Endothelial cell of umbilical vein (primary cell): ENCODE results near the gene CSMD2. TPM values are rescaled to one million over a fixed set of nuclear protein-coding genes. Genes with fewer than 3 reads are reported as not detected.

ENCODE experiments used
- BruUV-seq: library from RNA; stranded (reverse); fragments of 400-500 nt; replicated peaks from 2 replicates; lab custom pipeline; 2021; lab: Mats Ljungman, UMichigan
- CTCF ChIA-PET: fragments of 300-600, 350-600 bp; sonication (Branson Sonifier 250); formaldehyde crosslinking; loops from one replicate; lab custom pipeline; 2021; ENCODE audit warnings: antibody characterized with exemption, inconsistent platforms; lab: Charles Lee
- POLR2A ChIA-PET: fragments of 300-600, 350-600 bp; sonication (Branson Sonifier 250); formaldehyde crosslinking; loops from one replicate; lab custom pipeline; 2021; ENCODE audit warnings: antibody characterized with exemption, inconsistent platforms; lab: Charles Lee
- DNase-seq: peaks from one replicate; pipeline ENCODE4 v3.0.0-alpha.2; 2011; ENCODE audit warnings: low read depth, low spot score
- FAIRE-seq: peaks from 2 replicates; lab custom pipeline; 2011; peaks lifted over from hg19 to GRCh38; lab: Jason Lieb, UNC
- H2AFZ ChIP-seq: 2 replicates; pipeline ENCODE4 v1.6.0; 2012; ENCODE audit warnings: low read depth, low read length, control low read depth, inconsistent platforms
- H3K27ac ChIP-seq: 2 replicates; pipeline ENCODE4 v1.5.1; 2011; ENCODE audit warnings: low read depth, mild to moderate bottlenecking, control low read depth, low read length, moderate library complexity; ENCODE audit not compliant: insufficient read depth
- H3K27me3 ChIP-seq, 2 experiments: 2 replicates each; pipeline versions ENCODE4 v1.6.0 to v1.6.1; 2011; ENCODE audit warnings: low read length in 2 of 2, mixed read lengths in 1 of 2; ENCODE audit not compliant: control insufficient read depth in 2 of 2, insufficient read depth in 2 of 2
- H3K36me3 ChIP-seq, 2 experiments: 2 replicates in 1 of 2; 3 replicates in 1 of 2; pipeline ENCODE4 v1.5.1; 2011; ENCODE audit warnings: low read length in 2 of 2, mild to moderate bottlenecking in 1 of 2, moderate library complexity in 1 of 2; ENCODE audit not compliant: control insufficient read depth in 2 of 2, insufficient read depth in 2 of 2; ENCODE audit errors: extremely low read depth in 1 of 2
- H3K4me1 ChIP-seq: 3 replicates; pipeline ENCODE4 v1.5.1; 2011; ENCODE audit warnings: mild to moderate bottlenecking, low read length; ENCODE audit not compliant: control insufficient read depth, insufficient read depth; ENCODE audit errors: extremely low read depth
- H3K4me2 ChIP-seq: 2 replicates; pipeline ENCODE4 v1.6.1; 2011; ENCODE audit warnings: low read length, control low read depth, mixed read lengths; ENCODE audit not compliant: insufficient read depth
- H3K4me3 ChIP-seq, 3 experiments: fragments of 200-600 bp in 1 of 3; sonication (generic), shearing (Covaris generic) in 1 of 3; replicated peaks in 1 of 3; 2 replicates each; pipeline ENCODE4 v1.5.1; 2011 to 2016; ENCODE audit warnings: control low read depth in 3 of 3, low read length in 3 of 3, mild to moderate bottlenecking in 2 of 3, inconsistent platforms in 1 of 3, low read depth in 1 of 3, moderate library complexity in 1 of 3; ENCODE audit not compliant: insufficient read depth in 1 of 3
- H3K79me2 ChIP-seq: 2 replicates; pipeline ENCODE4 v1.6.0; 2012; ENCODE audit warnings: low read length, inconsistent platforms; ENCODE audit not compliant: control insufficient read depth, insufficient read depth
- H3K9ac ChIP-seq: replicated peaks from 2 replicates; pipeline ENCODE3; 2011; ENCODE audit warnings: low read length, control low read depth; ENCODE audit not compliant: insufficient read depth; ENCODE audit errors: extremely low read depth
- H3K9me1 ChIP-seq: replicated peaks from 3 replicates; pipeline ENCODE4 v1.6.0; 2011; ENCODE audit warnings: mild to moderate bottlenecking, low read length; ENCODE audit not compliant: control insufficient read depth, insufficient read depth; ENCODE audit errors: extremely low read depth
- H3K9me3 ChIP-seq: replicated peaks from 2 replicates; pipeline ENCODE4 v1.5.1; 2012; ENCODE audit warnings: low read length, inconsistent platforms; ENCODE audit not compliant: control insufficient read depth, insufficient read depth
- H4K20me1 ChIP-seq: replicated peaks from 2 replicates; pipeline ENCODE3; 2011; ENCODE audit warnings: mild to moderate bottlenecking, low read length; ENCODE audit not compliant: control insufficient read depth, insufficient read depth; ENCODE audit errors: extremely low read depth
- EZH2 ChIP-seq: IDR thresholded peaks from 2 replicates; pipeline ENCODE4 v1.6.1; 2012; ENCODE audit warnings: borderline replicate concordance, low read depth, mild to moderate bottlenecking, moderate library complexity, low read length, inconsistent platforms; ENCODE audit not compliant: severe bottlenecking
- FOS ChIP-seq: IDR thresholded peaks from 2 replicates; pipeline ENCODE4 v1.6.1; 2011; ENCODE audit warnings: mild to moderate bottlenecking, low read length, moderate library complexity, borderline replicate concordance; ENCODE audit not compliant: insufficient read depth
- GATA2 ChIP-seq: IDR thresholded peaks from 2 replicates; pipeline ENCODE4 v1.7.0; 2011; ENCODE audit warnings: low read depth, mild to moderate bottlenecking, moderate library complexity, mixed read lengths, low read length; ENCODE audit not compliant: insufficient read length, insufficient read depth
- JUN ChIP-seq: IDR thresholded peaks from 2 replicates; pipeline ENCODE4 v1.6.1; 2011; ENCODE audit warnings: borderline replicate concordance, low read depth; ENCODE audit not compliant: insufficient read length, insufficient read depth
- MYC ChIP-seq: IDR thresholded peaks from one replicate; pipeline ENCODE4 v1.6.1; 2011; ENCODE audit warnings: mild to moderate bottlenecking, low read depth, low read length
- POLR2A ChIP-seq: IDR thresholded peaks from 2 replicates; pipeline ENCODE4 v1.6.1; 2012; ENCODE audit warnings: low read depth, mild to moderate bottlenecking, control low read depth, low read length
- POLR2AphosphoS5 ChIP-seq: IDR thresholded peaks from 2 replicates; pipeline ENCODE4 v1.6.1; 2012; ENCODE audit warnings: low read depth, mild to moderate bottlenecking, control low read depth, low read length, moderate library complexity; ENCODE audit not compliant: insufficient read depth
- dilution Hi-C: fragments of 300-500 bp; cut with MboI; formaldehyde crosslinking; loops from one replicate; pipeline ENCODE4 v1.15.0; 2019; ENCODE audit warnings: low sequenced_read_pairs; ENCODE audit not compliant: extremely low pct_ligation_motif_present
- intact Hi-C: fragments of 100-400 bp; cut with micrococcal nuclease; formaldehyde crosslinking; loops from one replicate; pipeline ENCODE4 v1.10.0; 2022
- polyA plus RNA-seq, 4 experiments: library from polyadenylated mRNA; depleted of rRNA in 3 of 4; stranded (reverse) in 3 of 4; unstranded in 1 of 4; fragments of >200 nt; gene quantifications; 2 replicates each; pipeline versions ENCODE4 v1.2.1 to v1.2.3, GENCODE V29; 2011 to 2012; ENCODE audit warnings: missing spikeins in 1 of 4
- total RNA-seq: library from RNA; stranded (reverse); gene quantifications from 2 replicates; pipeline ENCODE4 v1.2.3, GENCODE V29; 2021
- TF ChIP-seq, protein P1 (sequence below): IDR thresholded peaks from 2 replicates; pipeline ENCODE4 v1.6.1; 2011; ENCODE audit not compliant: insufficient read depth, insufficient read length
- TF ChIP-seq, protein P2 (sequence below), 2 donors: IDR thresholded peaks; 1 replicate in 1 of 2; 2 replicates in 1 of 2; pipeline ENCODE4 v1.5.1; 2011; ENCODE audit warnings: low read length in 2 of 2, mild to moderate bottlenecking in 2 of 2, moderate library complexity in 2 of 2, control low read depth in 1 of 2, inconsistent platforms in 1 of 2, low read depth in 1 of 2; ENCODE audit not compliant: insufficient read depth in 1 of 2; ENCODE audit errors: extremely low read depth in 1 of 2

CSMD2 gene
- total and polyA plus RNA-seq, 2 donors (not counting 3 experiments of a cell fraction or from before 2014, with no cell fraction given) = under 0.01 TPM; not detected in 1

DNA sequence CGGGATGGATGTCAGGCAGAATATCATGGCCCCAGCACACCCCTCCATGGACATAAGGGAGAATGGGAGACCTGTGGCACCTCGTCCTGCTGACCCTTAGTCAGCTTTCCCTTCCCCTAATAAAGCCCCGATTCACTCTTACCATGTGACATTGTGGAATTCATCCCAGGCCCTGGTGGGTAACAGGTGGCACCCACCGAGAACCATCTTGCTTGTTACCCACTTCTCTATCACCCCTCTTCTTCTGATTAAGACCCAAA is 32.9 kb downstream of the CSMD2 start:
- Histone ChIP-seq H3K36me3 (no peaks in the 10 kb centered on the region), H3K9ac (no peak overlapping the region), H3K4me1 (no peaks in the 10 kb centered on the region), H3K9me1 (no peaks in the 10 kb centered on the region), H3K27ac (no peak overlapping the region), H3K27me3 (no peaks in the 10 kb centered on the region), H3K79me2 (no peaks in the 10 kb centered on the region), H3K4me3 (no peak overlapping the region), H3K9me3 (peaks cover 1% of the 10 kb centered on the region), H4K20me1 (no peaks in the 10 kb centered on the region), H2AFZ (no peak overlapping the region), H3K4me2 (no peak overlapping the region)
- ChIA-PET POLR2A (no interaction called here), CTCF (no interaction called here)
- dilution Hi-C loops (no loop called here), intact Hi-C loops (no loop called here)
- FAIRE-seq (no peak), DNase-seq (no peak)
- BruUV-seq = no TSS peak
- TF ChIP-seq POLR2A = no peak
- TF ChIP-seq, protein P1, sequence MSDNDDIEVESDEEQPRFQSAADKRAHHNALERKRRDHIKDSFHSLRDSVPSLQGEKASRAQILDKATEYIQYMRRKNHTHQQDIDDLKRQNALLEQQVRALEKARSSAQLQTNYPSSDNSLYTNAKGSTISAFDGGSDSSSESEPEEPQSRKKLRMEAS = no peak
- TF ChIP-seq JUN = no peak
- TF ChIP-seq EZH2 = no peak
- TF ChIP-seq MYC = no peak
- TF ChIP-seq, protein P2, sequence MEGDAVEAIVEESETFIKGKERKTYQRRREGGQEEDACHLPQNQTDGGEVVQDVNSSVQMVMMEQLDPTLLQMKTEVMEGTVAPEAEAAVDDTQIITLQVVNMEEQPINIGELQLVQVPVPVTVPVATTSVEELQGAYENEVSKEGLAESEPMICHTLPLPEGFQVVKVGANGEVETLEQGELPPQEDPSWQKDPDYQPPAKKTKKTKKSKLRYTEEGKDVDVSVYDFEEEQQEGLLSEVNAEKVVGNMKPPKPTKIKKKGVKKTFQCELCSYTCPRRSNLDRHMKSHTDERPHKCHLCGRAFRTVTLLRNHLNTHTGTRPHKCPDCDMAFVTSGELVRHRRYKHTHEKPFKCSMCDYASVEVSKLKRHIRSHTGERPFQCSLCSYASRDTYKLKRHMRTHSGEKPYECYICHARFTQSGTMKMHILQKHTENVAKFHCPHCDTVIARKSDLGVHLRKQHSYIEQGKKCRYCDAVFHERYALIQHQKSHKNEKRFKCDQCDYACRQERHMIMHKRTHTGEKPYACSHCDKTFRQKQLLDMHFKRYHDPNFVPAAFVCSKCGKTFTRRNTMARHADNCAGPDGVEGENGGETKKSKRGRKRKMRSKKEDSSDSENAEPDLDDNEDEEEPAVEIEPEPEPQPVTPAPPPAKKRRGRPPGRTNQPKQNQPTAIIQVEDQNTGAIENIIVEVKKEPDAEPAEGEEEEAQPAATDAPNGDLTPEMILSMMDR (IDR thresholded peaks at IDR 0.05; ENCODE audit: extremely low read depth in 1 of 2, insufficient read depth in 1 of 2, low read depth in 1 of 2, low read length in 2 of 2) = no peak
- no peak for TF ChIP-seq GATA2
- TF ChIP-seq POLR2AphosphoS5 = no peak
- TF ChIP-seq FOS = no peak
